Activated CD8-positive, alpha-beta memory T cell treated with anti-CD3 and anti-CD28 coated beads for 1 hour (primary cell): ENCODE results near the gene PFDN4.

Source experiments
- DNase-seq, 2 donors: peaks; one replicate each; pipeline ENCODE4 v3.0.0-alpha.2; 2020; ENCODE audit warnings: low read depth in 1 of 2; ENCODE audit errors: extremely low read depth in 1 of 2

PFDN4 gene

GRCh38 chr20:54173653-54174456 is 34.0 kb upstream of the PFDN4 start, which contains the start of gene CYP24A1:
Gene CYP24A1, minus strand, starts transcription at chr20:54173986. Its CDS starts 407 bp downstream, at chr20:54173579.
- DNase-seq: no peak

DNA sequence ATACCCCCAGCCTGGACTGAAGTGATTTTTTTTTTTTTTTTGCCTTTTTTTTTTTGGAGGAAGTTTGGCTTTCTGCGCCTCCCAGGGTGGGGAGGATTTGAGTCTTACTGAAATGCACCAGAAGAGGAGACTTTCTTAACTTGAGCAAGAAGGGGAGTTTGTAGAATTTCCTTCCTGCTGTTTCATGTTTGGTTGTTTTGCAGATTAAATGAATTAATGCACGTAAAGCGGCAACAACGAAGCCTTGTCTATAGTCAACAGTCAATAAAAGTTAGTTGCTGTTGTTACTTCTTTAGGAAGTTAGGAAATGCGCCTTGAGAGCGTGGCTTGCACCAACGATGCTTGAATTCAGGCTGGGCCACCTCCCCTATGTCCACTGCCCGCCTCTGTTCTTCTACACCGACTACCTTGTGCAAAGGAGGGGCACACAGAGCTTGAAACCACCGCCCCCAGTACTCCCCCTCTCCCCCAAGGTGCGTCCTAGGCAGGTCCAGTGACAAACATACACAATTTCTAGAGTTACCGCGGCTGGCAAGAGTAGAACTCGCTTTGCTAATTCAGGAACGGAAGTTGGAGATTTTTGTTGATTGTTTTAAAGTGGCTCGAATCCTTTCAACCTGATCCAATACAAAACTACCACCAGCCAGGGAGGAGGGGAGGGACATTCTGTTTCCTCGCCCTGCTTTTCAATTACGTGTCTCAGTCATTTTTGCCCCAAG is 33.3 kb upstream of the PFDN4 start:
- DNase-seq: no peak

- DNase-seq: no peak
Observed at GRCh38 chr20:54176610-54177009, 31.3 kb upstream of the PFDN4 start.

DNA sequence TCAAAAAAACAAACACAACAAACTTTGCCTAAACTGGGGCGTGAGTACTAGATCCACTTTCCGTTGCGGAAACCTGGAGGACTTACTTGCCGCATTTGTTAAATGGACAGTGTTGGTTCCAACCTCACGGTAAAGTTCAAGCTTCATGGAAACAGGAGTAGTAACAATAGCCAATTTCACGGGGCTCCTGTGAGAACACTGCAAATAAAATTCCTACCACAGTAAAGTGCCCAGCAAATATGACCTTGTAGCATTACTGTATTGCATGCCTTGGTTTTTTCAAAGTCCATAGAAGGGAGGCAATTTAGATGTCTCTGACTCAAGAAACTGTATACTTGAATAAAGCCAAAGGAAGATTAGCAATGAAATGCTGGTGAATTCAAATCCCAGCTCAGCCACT is 30.5 kb upstream of the PFDN4 start:
- no peak for DNase-seq

- no peak for DNase-seq
Observed at GRCh38 chr20:54178256-54178655, 29.6 kb upstream of the PFDN4 start.

GRCh38 chr20:54179946-54180345 is 27.9 kb upstream of the PFDN4 start:
- DNase-seq: no peak

DNA sequence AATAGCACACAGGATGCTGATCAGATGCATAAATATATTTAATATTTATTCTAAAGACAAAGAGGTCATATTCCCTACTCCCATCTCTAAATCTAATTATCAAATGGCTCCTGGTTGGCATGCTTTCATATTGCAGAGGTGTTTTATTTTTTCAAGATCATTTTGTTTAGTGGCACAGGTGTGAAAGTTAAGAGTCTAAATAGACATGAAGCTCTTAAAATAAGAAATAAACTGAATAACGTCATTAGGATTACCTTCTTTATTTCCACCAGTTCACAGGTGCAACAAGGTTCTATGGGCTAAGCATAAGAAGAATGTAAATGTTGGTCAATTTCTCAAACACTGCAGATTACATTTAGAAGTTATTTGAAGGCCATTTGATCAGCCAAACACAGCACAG is 27.0 kb upstream of the PFDN4 start:
- no peak for DNase-seq

- DNase-seq: no peak
Observed at GRCh38 chr20:54184071-54184470, 23.8 kb upstream of the PFDN4 start.

GRCh38 chr20:54184904-54185626 is 22.8 kb upstream of the PFDN4 start:
- no peak for DNase-seq

- no peak for DNase-seq
Observed at GRCh38 chr20:54188132-54188849, 19.6 kb upstream of the PFDN4 start.

- no peak for DNase-seq
Observed at GRCh38 chr20:54189630-54190029, 18.3 kb upstream of the PFDN4 start.

- DNase-seq: no peak
Observed at GRCh38 chr20:54190217-54190616, 17.7 kb upstream of the PFDN4 start.

- no peak for DNase-seq
Observed at GRCh38 chr20:54193817-54194216, 14.1 kb upstream of the PFDN4 start.

DNA sequence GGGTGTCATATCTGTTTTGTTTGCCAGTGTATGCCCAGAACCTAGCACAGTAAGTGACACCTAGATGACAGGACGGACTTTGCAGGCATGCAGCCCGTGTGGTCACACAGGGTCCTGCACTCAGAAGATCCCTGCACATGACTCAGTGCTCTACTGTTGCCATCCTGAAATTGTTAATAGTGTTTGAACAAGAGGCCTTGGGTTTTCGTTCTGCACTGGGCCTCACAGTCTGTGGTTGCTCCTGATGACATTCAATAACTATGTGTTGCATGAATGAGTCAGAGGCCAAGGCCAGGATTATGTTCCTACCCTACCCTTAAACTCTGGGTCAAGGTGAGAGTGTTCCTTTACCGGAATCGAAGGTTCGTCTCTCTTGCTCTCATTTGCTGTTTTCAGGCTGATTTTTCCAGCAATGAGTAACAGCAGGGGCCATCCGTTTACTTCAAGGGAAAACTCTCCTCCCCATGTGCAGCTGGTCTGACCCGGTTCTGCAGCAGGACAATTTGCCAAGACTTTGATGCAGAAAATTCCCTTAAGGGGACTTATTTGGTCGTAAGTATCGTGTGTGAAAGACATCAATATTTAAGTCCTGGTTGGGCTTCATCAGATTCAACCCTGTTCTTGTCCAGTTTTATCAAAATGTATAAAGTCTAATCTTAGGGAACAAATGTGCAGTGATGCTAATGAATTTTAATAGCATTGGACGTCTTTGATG is 13.0 kb upstream of the PFDN4 start:
- DNase-seq: no peak

DNA sequence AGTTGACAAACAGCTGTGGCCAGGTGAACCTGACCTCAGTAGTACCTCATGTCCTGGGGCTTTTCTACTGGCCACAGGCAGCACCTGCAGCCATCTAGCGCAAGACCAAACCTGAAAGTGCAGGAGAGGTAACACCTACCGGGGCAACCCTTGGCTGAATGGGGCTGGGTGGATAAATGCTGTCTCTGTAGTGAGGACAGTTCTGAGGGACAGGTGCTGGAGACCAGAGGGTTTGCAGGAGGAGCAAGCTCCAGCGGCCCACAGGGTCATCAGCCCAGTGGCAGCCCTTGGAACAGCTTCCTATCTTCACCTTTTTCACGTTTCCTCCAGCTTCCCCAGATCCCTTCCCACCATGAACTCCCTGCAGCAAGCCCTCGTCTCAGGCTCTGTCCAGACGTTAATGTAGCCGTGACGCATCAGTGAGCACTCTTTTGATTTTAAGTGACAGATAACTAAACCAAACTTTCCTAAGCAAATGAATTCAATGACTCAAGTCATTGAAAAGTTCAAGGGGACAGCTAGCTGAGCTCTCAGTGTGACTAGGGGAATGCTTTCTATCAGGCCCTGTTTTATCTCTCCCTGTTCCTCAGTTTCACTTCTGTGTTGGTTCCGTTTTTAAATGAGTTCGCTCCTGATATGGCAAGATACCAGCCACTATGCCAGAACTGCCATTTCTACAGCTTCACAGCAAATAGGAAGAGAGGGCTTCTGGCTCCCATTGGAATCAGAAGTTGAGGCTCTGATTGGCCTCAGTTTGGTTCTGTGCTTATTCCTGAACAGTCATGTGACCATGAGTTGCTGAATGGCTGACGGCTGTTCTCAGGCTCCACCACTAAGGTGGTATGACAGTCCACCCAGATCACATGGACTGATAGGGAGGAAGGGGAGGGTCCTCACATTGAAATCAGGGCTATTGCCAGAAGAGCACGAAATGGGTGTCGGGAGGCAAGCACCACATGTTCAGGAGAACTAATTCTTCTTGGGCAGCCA is 12.1 kb upstream of the PFDN4 start:
- no peak for DNase-seq

GRCh38 chr20:54197621-54198604 is 10.0 kb upstream of the PFDN4 start:
- DNase-seq: no peak

- no peak for DNase-seq
Observed at GRCh38 chr20:54199283-54199682, 8.6 kb upstream of the PFDN4 start.

DNA sequence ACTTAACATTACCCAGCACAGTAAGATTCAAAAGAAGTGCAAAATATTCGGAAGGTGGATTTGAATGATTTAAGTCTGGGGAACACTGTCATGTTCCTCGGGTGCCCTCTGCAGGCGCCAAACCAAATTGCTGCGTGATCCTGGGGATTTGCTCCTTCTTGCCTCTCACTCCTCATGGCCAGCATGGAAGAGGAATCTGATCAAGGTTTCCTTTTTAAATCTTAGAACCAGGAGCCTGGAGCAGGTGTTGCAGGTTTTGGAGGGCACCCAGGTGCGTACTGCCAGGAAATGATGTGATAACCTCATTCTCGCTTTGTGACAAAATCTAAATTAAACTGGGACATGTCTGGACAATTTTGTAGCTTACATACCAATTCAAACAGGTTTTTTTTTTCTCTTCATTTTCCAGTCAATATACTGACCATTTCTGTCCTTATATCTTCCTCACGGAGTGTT is 8.1 kb upstream of the PFDN4 start:
- DNase-seq: peak; percentile 19 to 51
